SK-N-SH treated with all-trans-retinoic acid at 6 μM for 48 hours (cell line): Measurements from ENCODE around the gene PPIP5K2.
"Not testable (repeated sequence)": the region's sequence is repeated elsewhere in the genome, so short reads cannot be mapped to it uniquely, and the experiment has no call there.

ENCODE experiments used
- ATAC-seq: fragments of 200-7000 bp; cut with Tn5 transposase; 3 replicates; pipeline ENCODE4 v1.9.1; 2020; ENCODE audit warnings: mild to moderate bottlenecking, moderate library complexity
- BACH2 ChIP-seq: fragments of 250-450 bp; sonication (Bioruptor Pico); IDR thresholded peaks from 2 replicates; pipeline ENCODE4 v1.9.0; 2021; ENCODE audit warnings: mild to moderate bottlenecking, borderline replicate concordance
- CSDC2 ChIP-seq: fragments of 250-450 bp; sonication (Bioruptor Pico); IDR thresholded peaks from 2 replicates; pipeline ENCODE4 v1.5.0; 2020; ENCODE audit warnings: mild to moderate bottlenecking, moderate library complexity
- GLIS3 ChIP-seq: fragments of 250-450 bp; sonication (Bioruptor Pico); IDR thresholded peaks from 2 replicates; pipeline ENCODE4 v1.5.0; 2020; ENCODE audit warnings: mild to moderate bottlenecking, moderate library complexity
- OSR1 ChIP-seq: fragments of 250-450 bp; sonication (Bioruptor Pico); IDR thresholded peaks from 2 replicates; pipeline ENCODE4 v1.8.0; 2022; ENCODE audit warnings: moderate library complexity, mild to moderate bottlenecking, inconsistent platforms
- POU6F1 ChIP-seq: fragments of 250-450 bp; sonication (Bioruptor Pico); IDR thresholded peaks from 2 replicates; pipeline ENCODE4 v1.8.0; 2021; ENCODE audit warnings: low read depth, mild to moderate bottlenecking, moderate library complexity, borderline replicate concordance
- PPARA ChIP-seq: fragments of 250-450 bp; sonication (Bioruptor Pico); IDR thresholded peaks from 2 replicates; pipeline ENCODE4 v1.5.0; 2020; ENCODE audit warnings: mild to moderate bottlenecking, borderline replicate concordance
- RARB ChIP-seq: fragments of 250-450 bp; sonication (Bioruptor Pico); IDR thresholded peaks from 2 replicates; pipeline ENCODE4 v1.8.0; 2021; ENCODE audit warnings: mild to moderate bottlenecking, moderate library complexity
- SNAI2 ChIP-seq: fragments of 250-450 bp; sonication (Bioruptor Pico); IDR thresholded peaks from 2 replicates; pipeline ENCODE4 v1.5.0; 2020; ENCODE audit warnings: mild to moderate bottlenecking, moderate library complexity
- TCF4 ChIP-seq: fragments of 250-450 bp; sonication (Bioruptor Pico); IDR thresholded peaks from 2 replicates; pipeline ENCODE4 v1.8.0; 2021; ENCODE audit warnings: mild to moderate bottlenecking, moderate library complexity, borderline replicate concordance
- TOX ChIP-seq: fragments of 250-450 bp; sonication (Bioruptor Pico); IDR thresholded peaks from 2 replicates; pipeline ENCODE4 v1.8.0; 2021; ENCODE audit warnings: mild to moderate bottlenecking, moderate library complexity, borderline replicate concordance
- TSHZ2 ChIP-seq: fragments of 250-450 bp; sonication (Bioruptor Pico); IDR thresholded peaks from 2 replicates; pipeline ENCODE4 v1.5.0; 2020; ENCODE audit warnings: mild to moderate bottlenecking, moderate library complexity
- ZC3H10 ChIP-seq: fragments of 250-450 bp; sonication (Bioruptor Pico); IDR thresholded peaks from 2 replicates; pipeline ENCODE4 v1.5.1; 2021; ENCODE audit warnings: mild to moderate bottlenecking, moderate library complexity
- ZFP3 ChIP-seq: fragments of 250-450 bp; sonication (Bioruptor Pico); IDR thresholded peaks from 2 replicates; pipeline ENCODE4 v1.5.0; 2020; ENCODE audit warnings: mild to moderate bottlenecking, moderate library complexity
- ZFP30 ChIP-seq: fragments of 450-650 bp; formaldehyde crosslinking; IDR thresholded peaks from 2 replicates; pipeline ENCODE4 v1.5.0; 2022; ENCODE audit warnings: mild to moderate bottlenecking, moderate library complexity
- ZNF565 ChIP-seq: fragments of 450-650 bp; formaldehyde crosslinking; conservative IDR thresholded peaks from 2 replicates; pipeline ENCODE4 v1.5.0; 2020; ENCODE audit warnings: low read depth, mild to moderate bottlenecking, moderate library complexity
- ZNF70 ChIP-seq: fragments of 450-650 bp; formaldehyde crosslinking; IDR thresholded peaks from 2 replicates; pipeline ENCODE4 v1.5.0; 2020; ENCODE audit warnings: mild to moderate bottlenecking, moderate library complexity
- ZNF8 ChIP-seq: fragments of 450-650 bp; formaldehyde crosslinking; IDR thresholded peaks from 2 replicates; pipeline ENCODE4 v1.5.0; 2020; ENCODE audit warnings: mild to moderate bottlenecking, moderate library complexity
- TF ChIP-seq, protein P1 (sequence below): fragments of 250-450 bp; sonication (Bioruptor Pico); IDR thresholded peaks from 2 replicates; pipeline ENCODE4 v1.5.1; 2020; ENCODE audit warnings: low read depth, mild to moderate bottlenecking, moderate library complexity

PPIP5K2 gene

GRCh38 chr5:103218164-103218563, 98.1 kb downstream of the PPIP5K2 start:
- no peak for ATAC-seq
- TF ChIP-seq POU6F1 (no peak), ZNF8 (CRISPR knock-in tag) (no peak), ZNF565 (no peak), TOX (no peak)

DNA sequence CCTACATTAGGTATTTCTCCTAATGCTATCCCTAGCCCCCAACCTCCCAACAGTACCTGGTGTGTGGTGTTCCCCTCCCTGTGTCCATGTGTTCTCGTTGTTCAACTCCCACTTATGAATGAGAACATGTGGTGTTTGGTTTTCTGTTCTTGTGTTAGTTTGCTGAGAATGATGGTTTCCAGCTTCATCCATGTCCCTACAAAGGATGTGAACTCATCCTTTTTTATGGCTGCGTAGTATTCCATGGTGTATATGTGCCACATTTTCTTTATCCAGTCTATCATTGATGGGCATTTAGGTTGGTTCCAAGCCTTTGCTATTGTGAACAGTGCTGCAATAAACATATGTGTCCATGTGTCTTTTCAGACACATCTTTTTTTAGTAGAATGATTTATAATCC, 99.0 kb downstream of the PPIP5K2 start:
- ATAC-seq, result not testable (repeated sequence)

DNA sequence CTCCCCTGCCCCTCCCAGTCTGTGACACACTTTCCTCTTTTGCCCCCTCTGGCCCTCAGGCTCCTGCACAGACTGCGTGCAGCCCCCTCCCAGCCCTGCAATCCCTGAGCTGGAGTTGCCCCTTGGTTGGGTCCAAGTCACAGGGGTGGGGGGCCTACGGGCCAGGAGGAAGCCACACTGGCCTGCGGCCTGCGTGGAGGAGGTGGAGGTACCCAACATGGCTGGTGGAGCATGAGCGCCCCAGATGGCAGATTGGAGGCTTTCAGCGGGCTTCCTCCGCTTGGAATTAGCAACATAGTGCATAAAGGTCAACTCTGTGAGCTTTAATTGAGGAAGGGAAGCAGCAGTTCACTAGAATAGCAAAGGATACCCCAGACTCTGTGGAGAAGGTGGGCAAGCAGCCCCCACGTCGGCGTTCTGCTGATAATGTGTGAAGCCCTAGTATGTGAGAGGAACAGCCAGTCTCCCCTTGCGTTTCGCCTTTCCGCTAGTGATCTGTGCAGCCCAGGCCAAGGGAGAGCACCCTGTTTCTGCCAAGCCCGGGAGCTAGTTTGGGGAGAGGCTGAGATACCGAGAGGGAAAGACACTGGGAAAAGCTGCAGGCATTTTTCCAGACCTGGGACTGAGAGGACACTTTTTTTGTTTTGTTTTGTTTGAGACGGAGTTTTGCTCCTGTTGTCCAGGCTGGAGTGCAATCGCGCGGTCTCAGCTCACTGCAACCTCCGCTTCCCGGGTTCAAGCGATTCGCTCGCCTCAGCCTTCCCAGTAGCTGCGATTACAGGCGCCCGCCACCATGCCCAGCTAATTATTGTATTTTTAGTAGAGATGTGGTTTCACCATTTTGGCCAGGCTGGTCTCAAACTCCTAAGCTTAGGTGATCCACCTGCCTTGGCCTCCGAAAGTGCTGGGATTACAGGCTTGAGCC, 103.2 kb downstream of the PPIP5K2 start:
- no peak for ATAC-seq
- TF ChIP-seq TSHZ2 (CRISPR knock-in tag), result no peak
- no peak for TF ChIP-seq ZC3H10 (CRISPR knock-in tag)
- no peak for TF ChIP-seq PPARA (CRISPR knock-in tag)
- no peak for TF ChIP-seq GLIS3 (CRISPR knock-in tag)

DNA sequence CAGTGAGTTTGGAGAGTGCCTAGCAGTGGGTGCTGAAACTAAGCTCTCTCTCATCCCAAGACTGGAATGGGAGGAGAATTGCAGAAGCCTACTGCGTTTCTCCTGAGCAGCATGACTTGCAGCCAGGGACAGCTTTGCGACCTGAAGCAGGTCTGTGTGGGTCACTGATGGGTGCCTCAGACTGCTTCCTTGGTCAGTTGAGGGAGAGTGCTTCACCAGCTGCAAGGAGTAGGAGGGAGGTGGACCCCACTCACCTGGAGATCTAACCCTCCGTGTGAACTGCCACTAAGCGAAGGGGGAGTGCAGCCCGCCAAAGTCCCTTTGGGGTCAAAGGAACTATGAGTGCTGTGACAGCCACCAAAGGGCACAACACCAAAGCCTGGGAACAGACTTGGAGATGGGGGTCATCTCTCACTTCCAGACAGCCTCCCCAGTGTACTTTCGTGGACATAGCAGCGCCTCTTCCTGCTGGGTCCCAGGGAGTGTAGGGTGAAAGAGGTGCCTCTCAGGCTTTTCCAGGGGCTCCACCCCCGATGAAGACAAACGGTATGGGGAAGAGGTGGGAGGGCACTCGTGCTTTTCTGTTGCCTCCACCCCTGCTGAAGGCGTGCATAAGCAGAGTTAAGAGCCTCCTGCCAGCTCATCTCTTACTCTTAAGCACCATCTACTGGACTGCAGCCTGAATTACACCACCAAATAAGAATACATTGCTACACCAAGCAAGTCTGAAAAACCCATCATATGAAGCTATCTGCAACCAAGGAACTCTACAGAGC, 104.2 kb downstream of the PPIP5K2 start:
- no peak for TF ChIP-seq ZFP3 (CRISPR knock-in tag)
- TF ChIP-seq, all 23 proteins: peak for 0
- ATAC-seq, result peak; percentile 91

DNA sequence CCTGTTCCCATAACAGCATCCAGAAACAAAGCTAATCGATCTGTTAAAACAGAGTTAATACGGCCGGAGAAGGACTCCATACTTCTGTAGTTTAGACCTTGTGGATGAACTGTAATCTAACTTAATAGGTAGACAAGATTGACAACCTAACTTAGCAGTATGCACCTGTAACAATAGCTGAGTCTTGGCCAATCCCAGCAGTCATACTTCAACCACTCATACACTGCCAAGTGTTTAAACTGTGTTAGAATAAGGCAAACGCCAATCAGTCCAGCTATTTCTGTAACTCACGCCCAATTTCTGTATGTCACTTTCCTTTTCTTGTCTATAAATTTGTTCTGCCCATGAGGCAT, 104.8 kb downstream of the PPIP5K2 start:
- no peak for ATAC-seq
- no peak for TF ChIP-seq TOX
- no peak for TF ChIP-seq TCF4 (CRISPR knock-in tag)
- no peak for TF ChIP-seq GLIS3 (CRISPR knock-in tag)
- no peak for TF ChIP-seq ZNF8 (CRISPR knock-in tag)
- no peak for TF ChIP-seq OSR1 (CRISPR knock-in tag)
- TF ChIP-seq BACH2 (CRISPR knock-in tag), result no peak
- TF ChIP-seq SNAI2 (CRISPR knock-in tag), result no peak
- no peak for TF ChIP-seq CSDC2 (CRISPR knock-in tag)
- TF ChIP-seq, all 23 proteins: peak for 0

DNA sequence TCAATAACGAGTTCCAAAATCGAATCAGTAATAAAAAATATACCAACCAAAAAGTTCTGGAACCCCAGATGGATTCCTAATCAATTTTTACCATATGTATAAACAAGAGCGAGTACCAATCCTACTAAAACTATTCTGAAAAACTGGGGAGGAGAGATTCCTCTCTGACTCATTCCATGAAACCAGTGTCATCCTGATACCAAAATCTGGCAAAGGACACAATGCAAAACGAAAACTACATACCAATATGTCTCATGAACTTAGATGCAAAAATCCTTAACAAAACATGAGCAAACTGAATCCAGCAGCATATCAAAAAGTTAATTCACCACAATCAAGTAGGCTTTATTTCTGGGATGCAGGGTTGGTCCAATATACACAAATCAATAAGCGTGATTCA, 108.0 kb downstream of the PPIP5K2 start:
- no peak for TF ChIP-seq OSR1 (CRISPR knock-in tag)
- no peak for TF ChIP-seq PPARA (CRISPR knock-in tag)
- no peak for TF ChIP-seq ZFP30 (CRISPR knock-in tag)
- TF ChIP-seq, protein P1, sequence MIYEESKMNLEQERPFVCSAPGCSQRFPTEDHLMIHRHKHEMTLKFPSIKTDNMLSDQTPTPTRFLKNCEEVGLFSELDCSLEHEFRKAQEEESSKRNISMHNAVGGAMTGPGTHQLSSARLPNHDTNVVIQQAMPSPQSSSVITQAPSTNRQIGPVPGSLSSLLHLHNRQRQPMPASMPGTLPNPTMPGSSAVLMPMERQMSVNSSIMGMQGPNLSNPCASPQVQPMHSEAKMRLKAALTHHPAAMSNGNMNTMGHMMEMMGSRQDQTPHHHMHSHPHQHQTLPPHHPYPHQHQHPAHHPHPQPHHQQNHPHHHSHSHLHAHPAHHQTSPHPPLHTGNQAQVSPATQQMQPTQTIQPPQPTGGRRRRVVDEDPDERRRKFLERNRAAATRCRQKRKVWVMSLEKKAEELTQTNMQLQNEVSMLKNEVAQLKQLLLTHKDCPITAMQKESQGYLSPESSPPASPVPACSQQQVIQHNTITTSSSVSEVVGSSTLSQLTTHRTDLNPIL (CRISPR knock-in tag), result no peak
- no peak for TF ChIP-seq TCF4 (CRISPR knock-in tag)
- no peak for TF ChIP-seq BACH2 (CRISPR knock-in tag)
- TF ChIP-seq CSDC2 (CRISPR knock-in tag), result no peak
- TF ChIP-seq ZC3H10 (CRISPR knock-in tag), result no peak
- TF ChIP-seq ZNF70, result no peak
- no peak for TF ChIP-seq SNAI2 (CRISPR knock-in tag)
- TF ChIP-seq RARB (CRISPR knock-in tag), result no peak
- no peak for ATAC-seq
